GM19328 (cell line): ENCODE measurements around the gene SHMT2.

Experiments used
- ATAC-seq: cut with Tn5 transposase; IDR thresholded peaks from one replicate; pipeline ENCODE4 v1.9.1; 2021; ENCODE audit warnings: mild to moderate bottlenecking, moderate library complexity; ENCODE audit not compliant: unreplicated experiment

SHMT2 gene

GRCh38 chr12:57229634-57230380, at the start of gene SHMT2:
TSS of gene SHMT2 (plus strand) at chr12:57229711. CDS start at chr12:57229779, 68 bp downstream.
- peak; percentile 55 for ATAC-seq

DNA sequence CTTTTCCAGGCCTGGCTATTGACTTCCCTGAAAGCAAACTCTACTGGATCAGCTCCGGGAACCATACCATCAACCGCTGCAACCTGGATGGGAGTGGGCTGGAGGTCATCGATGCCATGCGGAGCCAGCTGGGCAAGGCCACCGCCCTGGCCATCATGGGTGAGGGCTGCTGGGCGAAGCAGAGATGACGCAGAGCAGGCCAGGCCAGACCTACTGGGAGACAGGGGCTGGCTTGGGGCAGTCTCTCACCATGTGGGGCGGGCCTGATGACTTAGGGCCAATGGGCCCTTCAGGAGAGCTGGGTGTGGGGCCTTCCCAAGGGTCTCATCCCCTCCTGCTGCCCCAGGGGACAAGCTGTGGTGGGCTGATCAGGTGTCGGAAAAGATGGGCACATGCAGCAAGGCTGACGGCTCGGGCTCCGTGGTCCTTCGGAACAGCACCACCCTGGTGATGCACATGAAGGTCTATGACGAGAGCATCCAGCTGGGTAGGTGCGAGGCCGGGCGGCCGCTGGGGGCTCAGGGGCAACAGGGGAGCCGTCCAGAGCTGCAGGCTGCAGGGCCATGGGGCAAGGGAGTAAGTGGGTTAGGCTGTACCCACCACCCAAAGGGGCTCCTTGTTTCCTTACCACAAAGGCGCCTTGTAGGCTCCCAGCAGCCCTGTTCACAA, 49.1 kb upstream of the SHMT2 start:
- ATAC-seq = no peak

DNA sequence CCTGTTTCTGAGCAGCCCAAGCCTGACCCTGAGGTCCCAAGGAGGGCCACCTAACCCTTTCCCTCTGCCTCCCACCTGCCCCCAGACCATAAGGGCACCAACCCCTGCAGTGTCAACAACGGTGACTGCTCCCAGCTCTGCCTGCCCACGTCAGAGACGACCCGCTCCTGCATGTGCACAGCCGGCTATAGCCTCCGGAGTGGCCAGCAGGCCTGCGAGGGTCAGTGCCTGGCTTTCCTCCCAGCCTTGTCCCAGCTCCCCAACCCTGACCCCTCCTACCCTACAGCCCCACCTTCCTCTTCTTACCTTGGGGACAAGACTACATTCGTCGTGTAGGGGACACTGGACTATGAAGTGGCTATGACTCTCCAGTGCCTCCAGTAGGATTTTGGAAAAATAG, 48.4 kb upstream of the SHMT2 start:
- no peak for ATAC-seq

DNA sequence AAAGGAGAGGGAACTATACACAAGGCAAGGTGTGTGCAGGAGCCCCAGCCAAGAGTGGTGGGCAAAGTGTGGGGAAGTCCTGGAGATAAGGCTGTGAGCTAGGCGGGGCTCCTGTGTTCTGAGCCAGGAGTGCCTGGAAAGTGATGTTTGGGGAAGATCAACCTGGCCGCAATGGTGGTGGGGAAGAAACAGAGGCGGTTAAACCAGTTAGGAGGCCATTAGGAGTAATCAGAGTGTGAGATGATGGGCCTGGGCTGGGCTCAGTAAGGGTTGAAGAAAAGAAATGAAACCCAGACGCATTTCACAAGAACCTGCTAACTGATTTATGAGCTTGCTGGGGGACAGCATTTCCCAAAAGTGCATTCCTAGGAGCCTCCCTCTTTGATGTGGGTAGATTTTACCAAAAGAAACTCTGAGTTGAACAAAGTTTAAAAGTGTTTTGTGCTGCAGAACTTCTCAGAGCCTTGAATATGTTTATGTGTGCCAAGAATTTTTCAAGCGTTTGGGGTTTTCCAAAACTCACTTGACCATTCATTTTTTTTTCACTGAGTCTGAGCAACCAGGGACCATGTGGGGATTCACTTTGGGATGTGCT, 47.9 kb upstream of the SHMT2 start:
- no peak for ATAC-seq

- ATAC-seq = peak; percentile 77
Observed at GRCh38 chr12:57182918-57183575, 46.5 kb upstream of the SHMT2 start.

DNA sequence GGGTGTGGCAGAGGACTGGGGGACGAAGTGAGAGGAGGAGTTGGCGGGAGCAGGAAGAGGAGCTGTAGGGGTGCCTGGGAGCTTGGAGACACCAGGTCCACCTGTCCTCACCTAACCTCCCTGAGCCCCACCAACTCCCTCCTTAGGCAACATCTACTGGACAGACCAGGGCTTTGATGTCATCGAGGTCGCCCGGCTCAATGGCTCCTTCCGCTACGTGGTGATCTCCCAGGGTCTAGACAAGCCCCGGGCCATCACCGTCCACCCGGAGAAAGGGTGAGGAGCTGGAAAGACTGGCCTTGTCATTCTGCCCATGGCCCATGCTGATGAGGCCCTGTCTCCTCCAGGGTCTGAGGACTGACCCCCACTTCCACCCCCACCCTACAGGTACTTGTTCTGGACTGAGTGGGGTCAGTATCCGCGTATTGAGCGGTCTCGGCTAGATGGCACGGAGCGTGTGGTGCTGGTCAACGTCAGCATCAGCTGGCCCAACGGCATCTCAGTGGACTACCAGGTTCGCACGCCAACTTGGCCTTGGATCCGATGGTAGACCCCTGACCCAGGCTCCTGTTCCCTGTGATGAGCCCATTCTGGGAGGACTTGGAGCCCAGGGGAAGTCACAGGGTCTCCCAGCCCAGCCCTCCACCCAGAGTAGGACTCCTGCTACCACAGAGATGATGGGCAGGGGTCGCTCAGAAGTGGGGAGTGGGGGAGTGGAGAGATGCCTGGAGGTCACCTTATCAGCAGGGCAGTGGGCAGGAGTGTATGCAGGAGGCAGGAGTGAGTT, 45.4 kb upstream of the SHMT2 start:
- no peak for ATAC-seq

GRCh38 chr12:57185403-57185802, 44.1 kb upstream of the SHMT2 start:
- no peak for ATAC-seq

GRCh38 chr12:57185906-57186508, 43.5 kb upstream of the SHMT2 start:
- ATAC-seq = no peak

DNA sequence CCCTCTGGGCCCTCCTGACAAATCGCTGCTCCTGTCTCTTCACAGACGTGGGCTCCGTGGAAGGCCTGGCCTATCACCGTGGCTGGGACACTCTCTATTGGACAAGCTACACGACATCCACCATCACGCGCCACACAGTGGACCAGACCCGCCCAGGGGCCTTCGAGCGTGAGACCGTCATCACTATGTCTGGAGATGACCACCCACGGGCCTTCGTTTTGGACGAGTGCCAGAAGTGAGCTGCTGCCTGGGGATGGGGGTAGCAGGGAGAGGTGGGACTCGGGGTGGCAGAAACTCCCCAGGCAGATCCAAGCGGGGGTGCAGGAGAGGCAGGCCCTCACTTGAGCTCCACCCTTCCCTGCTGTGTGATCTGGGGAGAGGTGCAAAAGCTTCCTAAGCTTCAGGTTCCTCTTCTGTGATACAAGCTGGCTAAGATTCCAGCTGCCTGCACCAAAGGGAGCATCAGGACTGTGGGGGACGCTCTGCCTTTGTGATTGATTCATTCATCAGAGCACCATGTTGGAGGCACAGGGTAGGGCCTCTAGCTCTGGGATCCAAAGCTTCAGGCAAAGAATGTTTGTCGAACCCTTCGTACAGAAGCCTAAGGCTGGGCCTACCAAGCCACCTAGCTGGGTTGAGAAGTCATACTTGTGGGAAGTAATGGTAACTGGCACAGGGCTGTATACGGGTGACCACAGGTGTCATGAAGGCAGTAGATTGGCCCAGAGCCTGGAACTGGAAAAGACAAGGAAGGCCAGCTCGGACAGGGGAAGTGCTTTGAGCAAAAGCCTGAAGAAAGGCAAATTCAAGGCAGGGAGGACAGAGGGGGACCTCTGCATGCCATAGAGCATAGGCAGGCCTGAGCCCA, 42.1 kb upstream of the SHMT2 start:
- no peak for ATAC-seq

DNA sequence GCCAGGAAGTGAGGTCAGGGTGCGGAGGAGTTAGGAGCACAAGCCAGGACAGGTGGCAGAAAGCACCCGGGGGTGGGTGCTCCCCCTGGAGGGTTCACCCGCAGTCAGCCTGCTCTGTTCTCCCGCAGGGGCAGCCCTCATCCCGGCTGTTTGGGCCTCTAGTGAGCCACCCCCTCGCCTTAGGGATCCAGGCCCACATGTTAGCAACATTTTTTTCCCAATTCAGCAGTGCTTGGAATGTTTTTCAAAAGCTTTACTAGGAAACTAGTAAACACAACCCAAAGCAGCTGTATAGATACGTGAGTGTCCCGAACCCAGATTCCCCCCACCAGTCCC, 41.5 kb upstream of the SHMT2 start:
- no peak for ATAC-seq

- ATAC-seq = no peak
Observed at GRCh38 chr12:57190037-57190436, 39.5 kb upstream of the SHMT2 start.

- ATAC-seq = no peak
Observed at GRCh38 chr12:57190821-57191220, 38.7 kb upstream of the SHMT2 start.

- no peak for ATAC-seq
Observed at GRCh38 chr12:57191410-57191809, 38.1 kb upstream of the SHMT2 start.

DNA sequence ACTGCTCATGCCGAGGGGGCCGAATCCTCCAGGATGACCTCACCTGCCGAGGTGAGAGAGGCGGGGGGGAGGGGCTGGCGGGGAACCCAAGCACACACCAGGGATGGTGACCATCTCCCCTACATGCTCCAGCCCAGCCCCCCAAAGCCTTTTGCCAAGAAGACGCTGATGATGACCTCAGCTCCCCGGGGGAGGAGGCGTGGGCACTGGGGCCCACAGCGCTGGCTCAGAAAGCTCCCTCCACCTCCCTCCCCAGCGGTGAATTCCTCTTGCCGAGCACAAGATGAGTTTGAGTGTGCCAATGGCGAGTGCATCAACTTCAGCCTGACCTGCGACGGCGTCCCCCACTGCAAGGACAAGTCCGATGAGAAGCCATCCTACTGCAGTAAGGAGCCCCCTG, 36.6 kb upstream of the SHMT2 start:
- no peak for ATAC-seq

GRCh38 chr12:57193706-57194245, 35.7 kb upstream of the SHMT2 start:
- ATAC-seq = no peak

DNA sequence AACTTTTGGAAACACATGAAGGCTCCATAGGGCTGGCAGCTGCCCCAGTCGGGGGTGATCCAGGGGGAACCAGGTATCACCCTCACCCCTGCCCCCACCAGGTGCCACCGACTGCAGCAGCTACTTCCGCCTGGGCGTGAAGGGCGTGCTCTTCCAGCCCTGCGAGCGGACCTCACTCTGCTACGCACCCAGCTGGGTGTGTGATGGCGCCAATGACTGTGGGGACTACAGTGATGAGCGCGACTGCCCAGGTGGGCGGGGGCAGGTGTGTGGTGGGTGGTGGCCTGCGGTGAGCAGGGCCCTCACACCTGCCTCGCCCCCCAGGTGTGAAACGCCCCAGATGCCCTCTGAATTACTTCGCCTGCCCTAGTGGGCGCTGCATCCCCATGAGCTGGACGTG, 35.3 kb upstream of the SHMT2 start:
- no peak for ATAC-seq

GRCh38 chr12:57195186-57195585, 34.3 kb upstream of the SHMT2 start:
- ATAC-seq = no peak

GRCh38 chr12:57195611-57196371, 33.7 kb upstream of the SHMT2 start:
- no peak for ATAC-seq

GRCh38 chr12:57196439-57196838, 33.1 kb upstream of the SHMT2 start:
- ATAC-seq = no peak
